Activated T-helper 2 cell treated with anti-CD3 and anti-CD28 coated beads, Interferon-gamma antibody, Interleukin-2, Interleukin-4, amounts not matched to agents 10 μg/mL and 5 μg/mL and 100 μg/mL, durations not matched to agents 14 hours and 24 hours and 36 hours (primary cell): Measurements from ENCODE around the gene MAP2K1. TPM values are rescaled to one million over a fixed set of nuclear protein-coding genes. Genes with fewer than 3 reads are reported as not detected.
A peak's percentile ranks its signal among the peaks of the same experiment; 100 is the strongest.

Source experiments
- DNase-seq: peaks from one replicate; pipeline ENCODE4 v3.0.0; 2021; ENCODE audit warnings: low spot score
- H3K27ac Mint-ChIP-seq: one replicate; pipeline ENCODE4 v1.8.0; 2021; ENCODE audit warnings: mixed read lengths
- H3K27me3 Mint-ChIP-seq: one replicate; pipeline ENCODE4 v1.8.0; 2021; ENCODE audit warnings: low read depth, mixed read lengths
- H3K36me3 Mint-ChIP-seq: one replicate; pipeline ENCODE4 v1.8.0; 2021; ENCODE audit warnings: low read depth, mixed read lengths
- H3K4me1 Mint-ChIP-seq: one replicate; pipeline ENCODE4 v1.8.0; 2021; ENCODE audit warnings: low read depth, mixed read lengths
- H3K4me3 Mint-ChIP-seq: one replicate; pipeline ENCODE4 v1.8.0; 2021; ENCODE audit warnings: low read depth, mild to moderate bottlenecking, moderate library complexity, mixed read lengths
- H3K9me3 Mint-ChIP-seq: one replicate; pipeline ENCODE4 v1.8.0; 2021; ENCODE audit warnings: mixed read lengths
- intact Hi-C: fragments of 100-400 bp; cut with micrococcal nuclease; formaldehyde crosslinking; loops from one replicate; pipeline ENCODE4 v1.15.1; 2023
- total RNA-seq: library from RNA; stranded (reverse); gene quantifications from 2 replicates; pipeline ENCODE4 v1.2.3, GENCODE V29; 2022

MAP2K1 gene
- total RNA-seq, 1 donor from 2014 or later: 111 TPM

DNA sequence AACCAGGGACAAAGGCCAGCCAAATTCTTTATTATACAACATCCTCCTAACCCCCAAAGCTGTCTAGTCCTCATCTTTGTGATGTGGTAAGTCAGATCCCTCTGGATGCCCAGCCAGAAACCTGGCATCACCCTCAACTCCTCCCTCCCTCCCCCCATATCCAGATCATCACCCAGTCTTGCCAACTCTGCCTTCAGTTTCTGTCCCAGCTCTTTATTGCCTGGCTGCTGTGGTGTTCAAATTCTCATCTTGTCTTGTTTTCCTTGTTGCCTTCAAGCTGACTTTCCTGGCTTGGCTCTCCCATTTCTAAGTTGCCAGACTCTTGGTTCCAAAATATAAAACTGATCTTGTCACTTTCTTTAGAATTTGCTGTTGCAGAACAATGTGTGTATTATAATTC is 28.6 kb downstream of the MAP2K1 start:
- H3K4me1 Mint-ChIP-seq: peaks cover 52% of the 10 kb centered on the region
- DNase-seq: no peak
- H3K27me3 Mint-ChIP-seq: no peaks in the 10 kb centered on the region
- no peak overlapping the region for H3K4me3 Mint-ChIP-seq
- peaks cover 23% of the 10 kb centered on the region for H3K9me3 Mint-ChIP-seq
- no peak overlapping the region for H3K27ac Mint-ChIP-seq
- intact Hi-C loops: no loop called here
- peaks cover 46% of the 10 kb centered on the region for H3K36me3 Mint-ChIP-seq

GRCh38 chr15:66417736-66418135 is 31.0 kb downstream of the MAP2K1 start:
- DNase-seq: no peak
- H3K9me3 Mint-ChIP-seq: peaks cover 23% of the 10 kb centered on the region
- peaks cover 43% of the 10 kb centered on the region for H3K4me1 Mint-ChIP-seq
- intact Hi-C loops: no loop called here
- H3K27ac Mint-ChIP-seq: no peak overlapping the region
- H3K36me3 Mint-ChIP-seq: peaks cover 48% of the 10 kb centered on the region
- H3K27me3 Mint-ChIP-seq: no peaks in the 10 kb centered on the region
- H3K4me3 Mint-ChIP-seq: no peak overlapping the region

DNA sequence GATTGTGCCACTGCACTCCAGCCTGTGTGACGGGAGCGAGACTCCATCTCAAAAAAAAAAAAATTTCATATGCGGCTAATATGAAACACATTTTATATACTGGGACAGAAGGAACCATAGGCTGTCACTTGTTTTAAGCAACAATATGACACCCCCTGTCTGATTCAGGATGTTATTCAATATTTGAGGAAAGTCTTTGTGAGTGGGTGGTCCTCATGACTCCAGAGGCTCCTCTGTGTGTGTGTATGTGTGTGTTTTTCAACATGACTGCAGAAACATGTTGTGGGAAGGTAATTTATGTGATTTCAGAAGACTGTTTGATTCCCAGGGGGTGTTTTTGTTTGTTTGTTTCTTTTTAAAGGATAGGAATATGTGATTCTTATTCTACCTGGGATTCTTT is 32.8 kb downstream of the MAP2K1 start:
- Mint-ChIP-seq H3K36me3 (peaks cover 42% of the 10 kb centered on the region), H3K27ac (no peak overlapping the region), H3K27me3 (no peaks in the 10 kb centered on the region), H3K4me3 (no peak overlapping the region), H3K9me3 (peaks cover 12% of the 10 kb centered on the region), H3K4me1 (peaks cover 40% of the 10 kb centered on the region)
- no peak for DNase-seq
- intact Hi-C loops: no loop called here

DNA sequence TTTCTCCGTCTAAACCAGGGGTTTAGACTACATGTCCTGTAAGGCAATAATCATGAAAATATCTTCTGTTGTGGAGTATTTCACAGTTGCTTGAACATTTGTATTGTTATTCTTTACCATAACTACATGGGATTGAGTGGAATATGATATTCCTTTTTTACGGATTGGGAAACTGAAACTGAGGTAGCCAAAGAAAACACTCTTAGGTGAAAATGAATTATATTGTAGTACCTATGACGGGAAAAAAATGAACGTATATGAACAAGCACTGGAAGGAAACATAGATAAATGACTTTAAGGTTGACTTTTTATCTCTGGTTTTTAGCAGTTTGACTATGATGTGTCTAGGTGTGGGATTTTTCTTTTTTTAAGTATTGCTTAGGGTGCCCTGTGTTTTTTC is 35.6 kb downstream of the MAP2K1 start:
- peaks cover 40% of the 10 kb centered on the region for H3K4me1 Mint-ChIP-seq
- no peak overlapping the region for H3K27ac Mint-ChIP-seq
- no peak for DNase-seq
- H3K27me3 Mint-ChIP-seq: no peaks in the 10 kb centered on the region
- peaks cover 41% of the 10 kb centered on the region for H3K36me3 Mint-ChIP-seq
- intact Hi-C loops: no loop called here
- no peaks in the 10 kb centered on the region for H3K9me3 Mint-ChIP-seq
- H3K4me3 Mint-ChIP-seq: no peak overlapping the region

DNA sequence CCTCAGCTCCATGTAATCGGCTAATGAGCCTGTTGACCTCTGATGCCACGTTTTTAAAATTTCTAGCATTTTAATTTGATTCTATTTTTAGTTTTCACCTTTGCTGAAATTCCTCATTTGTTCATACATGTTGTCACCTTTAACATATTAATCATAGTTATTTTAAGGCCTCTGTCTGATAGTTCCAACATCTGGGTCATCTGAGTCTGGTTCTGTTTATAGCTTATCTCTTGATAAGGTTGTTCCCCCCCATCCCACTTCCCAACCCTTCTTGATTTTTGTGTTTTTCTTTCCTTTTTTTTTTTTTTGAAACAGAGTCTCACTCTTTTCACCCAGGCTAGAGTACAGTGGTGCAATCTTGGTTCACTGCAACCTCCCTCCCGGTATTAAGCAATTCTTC is 36.4 kb downstream of the MAP2K1 start:
- no peaks in the 10 kb centered on the region for H3K27me3 Mint-ChIP-seq
- peaks cover 41% of the 10 kb centered on the region for H3K36me3 Mint-ChIP-seq
- H3K27ac Mint-ChIP-seq: no peak overlapping the region
- no peak overlapping the region for H3K4me3 Mint-ChIP-seq
- H3K9me3 Mint-ChIP-seq: no peaks in the 10 kb centered on the region
- intact Hi-C loops: no loop called here
- no peak for DNase-seq
- H3K4me1 Mint-ChIP-seq: peaks cover 33% of the 10 kb centered on the region

DNA sequence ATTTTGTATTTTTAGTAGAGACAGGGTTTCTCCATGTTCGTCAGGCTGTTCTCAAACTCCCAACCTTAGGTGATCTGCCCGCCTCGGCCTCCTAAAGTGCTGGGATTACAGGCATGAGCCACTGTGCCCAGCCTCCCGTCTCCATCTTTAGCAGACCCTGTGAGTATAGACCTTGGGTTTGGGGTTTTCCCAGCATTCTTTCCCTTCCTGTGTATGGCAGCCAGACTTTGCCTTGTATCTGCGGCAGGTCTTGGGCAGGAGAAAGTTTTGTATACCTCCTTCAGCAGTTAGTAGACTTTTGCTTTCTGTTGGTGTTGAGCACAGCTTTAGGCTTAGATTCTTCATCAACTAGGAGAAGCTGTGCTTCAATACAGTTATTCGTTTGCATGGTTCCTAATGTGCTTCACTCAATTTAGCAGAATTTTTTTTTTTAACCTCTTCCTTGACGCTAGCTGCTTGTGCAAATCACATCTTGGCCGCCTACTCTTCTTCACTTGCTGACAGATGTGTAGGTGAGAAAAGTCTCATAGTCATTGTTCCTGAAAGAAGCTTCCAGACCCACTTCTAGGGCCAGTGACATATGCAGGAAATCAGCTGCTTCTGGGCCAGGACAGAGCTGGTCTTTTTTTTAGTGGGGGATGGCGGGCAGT is 38.4 kb downstream of the MAP2K1 start:
- no peak for DNase-seq
- Mint-ChIP-seq H3K9me3 (no peaks in the 10 kb centered on the region), H3K4me1 (peaks cover 36% of the 10 kb centered on the region), H3K27me3 (no peaks in the 10 kb centered on the region), H3K36me3 (peaks cover 52% of the 10 kb centered on the region), H3K27ac (peak overlapping the region; percentile 34), H3K4me3 (no peak overlapping the region)
- intact Hi-C loops: no loop called here

- Mint-ChIP-seq H3K27me3 (no peaks in the 10 kb centered on the region), H3K27ac (peak overlapping the region; percentile 58), H3K4me1 (peaks cover 43% of the 10 kb centered on the region), H3K9me3 (no peaks in the 10 kb centered on the region), H3K4me3 (no peak overlapping the region), H3K36me3 (peaks cover 54% of the 10 kb centered on the region)
- intact Hi-C loops: no loop called here
- DNase-seq: no peak
These were observed 39.1 kb downstream of the MAP2K1 start for GRCh38 chr15:66425837-66426236.

DNA sequence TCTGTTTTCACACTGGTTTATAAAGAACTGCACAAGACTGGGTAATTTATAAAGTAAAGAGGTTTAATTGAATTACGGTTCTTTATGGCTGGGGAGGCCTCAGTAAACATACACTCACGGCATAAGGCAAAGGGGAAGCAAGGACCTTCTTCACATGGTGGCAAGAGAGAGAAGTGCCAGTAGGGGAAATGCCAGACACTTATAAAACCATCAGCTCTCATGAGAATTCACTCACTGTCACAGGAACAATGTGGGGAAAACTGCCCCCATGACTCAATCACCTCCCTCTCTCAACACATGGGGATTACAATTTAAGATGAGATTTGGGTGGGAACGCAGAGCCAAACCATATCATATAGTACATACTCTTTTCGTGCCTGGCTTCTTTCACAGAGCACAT is 42.4 kb downstream of the MAP2K1 start:
- intact Hi-C loops: no loop called here
- Mint-ChIP-seq H3K27ac (no peak overlapping the region), H3K36me3 (peaks cover 38% of the 10 kb centered on the region), H3K4me3 (no peak overlapping the region), H3K27me3 (no peaks in the 10 kb centered on the region), H3K4me1 (peaks cover 49% of the 10 kb centered on the region), H3K9me3 (no peaks in the 10 kb centered on the region)
- DNase-seq: no peak

DNA sequence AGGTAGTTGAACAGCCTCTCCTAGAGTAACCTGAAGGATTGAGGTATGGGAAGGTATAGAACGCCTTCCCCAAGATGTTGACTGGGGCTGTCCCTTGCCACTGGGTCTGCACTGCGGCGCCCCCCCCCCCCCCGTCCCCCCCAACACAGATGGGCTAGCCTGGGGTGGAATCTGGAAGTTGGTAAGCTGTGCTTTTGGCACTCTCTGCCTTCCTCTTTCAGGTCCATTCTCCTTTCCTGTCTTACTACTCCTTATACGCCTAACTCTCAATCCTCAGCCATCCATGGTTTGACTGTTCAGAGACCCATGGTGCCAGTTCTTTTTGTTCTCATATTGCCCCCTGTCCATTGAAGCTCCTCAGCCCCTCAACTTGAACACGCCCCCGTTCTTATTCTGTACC is 42.8 kb downstream of the MAP2K1 start:
- intact Hi-C loops: no loop called here
- H3K4me1 Mint-ChIP-seq: peaks cover 49% of the 10 kb centered on the region
- no peaks in the 10 kb centered on the region for H3K27me3 Mint-ChIP-seq
- no peak overlapping the region for H3K27ac Mint-ChIP-seq
- H3K4me3 Mint-ChIP-seq: no peak overlapping the region
- H3K36me3 Mint-ChIP-seq: peaks cover 34% of the 10 kb centered on the region
- no peak for DNase-seq
- H3K9me3 Mint-ChIP-seq: no peaks in the 10 kb centered on the region

DNA sequence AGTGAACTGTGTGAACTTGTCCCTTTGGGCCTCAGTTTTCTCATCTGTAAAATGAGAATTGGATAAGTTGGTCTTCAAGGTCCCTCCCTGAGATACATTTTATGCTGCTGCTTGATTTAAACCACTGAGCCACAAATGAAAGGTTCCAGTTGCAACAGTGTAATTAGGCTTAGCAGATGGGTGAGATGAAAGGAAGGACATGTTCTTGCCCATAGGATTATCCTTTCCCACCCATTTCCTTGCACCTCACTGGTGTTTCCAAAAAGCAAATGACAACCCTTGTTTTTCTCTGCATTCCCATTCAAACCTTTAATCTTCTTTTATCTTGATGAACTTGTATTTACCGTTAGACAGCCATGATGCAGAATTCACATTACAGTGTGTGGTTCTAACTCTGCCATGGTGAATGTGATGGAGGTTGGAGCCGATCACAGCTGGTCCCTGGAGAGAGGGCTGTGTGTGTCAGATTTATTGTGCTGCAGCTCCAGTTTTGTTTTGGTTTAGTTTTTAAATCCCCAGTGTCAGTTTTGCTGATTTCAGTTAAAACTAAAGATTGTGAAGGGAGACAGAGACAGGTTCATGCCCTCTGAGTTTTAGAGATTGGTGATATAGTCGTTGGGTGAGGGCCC is 44.0 kb downstream of the MAP2K1 start:
- Mint-ChIP-seq H3K9me3 (no peaks in the 10 kb centered on the region), H3K27ac (no peak overlapping the region), H3K4me3 (no peak overlapping the region), H3K36me3 (peaks cover 31% of the 10 kb centered on the region), H3K4me1 (peaks cover 40% of the 10 kb centered on the region), H3K27me3 (no peaks in the 10 kb centered on the region)
- no peak for DNase-seq
- intact Hi-C loops: no loop called here

DNA sequence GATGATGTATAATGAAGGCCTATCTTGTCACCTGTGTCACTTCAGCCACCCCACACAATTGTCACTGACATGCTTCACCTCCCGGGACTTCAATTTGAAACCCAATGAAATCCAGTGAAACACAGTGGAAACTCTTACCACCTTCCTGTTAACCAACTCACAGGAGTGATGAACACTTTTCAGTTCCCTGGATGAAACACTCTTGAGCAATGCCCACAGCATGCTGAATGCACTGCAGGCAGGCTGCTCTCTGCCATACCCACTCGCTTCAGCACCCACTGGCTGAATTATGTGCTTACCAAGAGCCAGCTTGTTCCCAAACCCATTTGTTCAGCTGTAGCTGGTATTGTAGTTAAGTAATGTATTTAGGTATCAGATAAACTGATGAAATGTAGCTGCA is 47.0 kb downstream of the MAP2K1 start:
- intact Hi-C loops: no loop called here
- no peak for DNase-seq
- Mint-ChIP-seq H3K4me3 (no peak overlapping the region), H3K4me1 (peaks cover 34% of the 10 kb centered on the region), H3K36me3 (peaks cover 48% of the 10 kb centered on the region), H3K27me3 (no peaks in the 10 kb centered on the region), H3K27ac (no peak overlapping the region), H3K9me3 (no peaks in the 10 kb centered on the region)

- intact Hi-C loops: no loop called here
- Mint-ChIP-seq H3K4me3 (no peak overlapping the region), H3K36me3 (peaks cover 79% of the 10 kb centered on the region), H3K4me1 (peaks cover 4% of the 10 kb centered on the region), H3K27ac (no peak overlapping the region), H3K27me3 (no peaks in the 10 kb centered on the region), H3K9me3 (no peaks in the 10 kb centered on the region)
- DNase-seq: no peak
These were observed 53.8 kb downstream of the MAP2K1 start for GRCh38 chr15:66440501-66440900.

DNA sequence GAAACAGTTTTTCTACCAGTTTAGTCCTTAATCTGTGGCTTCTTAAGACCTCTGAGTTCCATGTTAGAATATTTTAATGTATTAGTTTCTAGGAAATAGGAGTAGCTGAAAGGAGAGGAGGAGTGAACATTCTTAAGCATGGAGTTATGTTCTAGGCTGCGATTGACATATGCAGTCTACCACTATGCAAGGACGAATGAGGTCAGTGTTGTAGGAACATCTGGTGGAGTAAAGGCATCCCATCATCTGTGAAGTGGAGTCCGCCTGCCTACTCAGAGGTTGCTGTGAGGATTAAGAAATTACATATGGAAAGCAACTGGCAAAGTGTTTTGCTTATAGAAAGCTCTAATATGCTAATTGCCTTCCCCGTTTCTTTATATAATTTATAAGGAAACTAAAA is 65.7 kb downstream of the MAP2K1 start:
- H3K4me1 Mint-ChIP-seq: no peaks in the 10 kb centered on the region
- peaks cover 4% of the 10 kb centered on the region for H3K9me3 Mint-ChIP-seq
- H3K36me3 Mint-ChIP-seq: peaks cover 51% of the 10 kb centered on the region
- DNase-seq: no peak
- intact Hi-C loops: no loop called here
- H3K27me3 Mint-ChIP-seq: no peaks in the 10 kb centered on the region
- no peak overlapping the region for H3K27ac Mint-ChIP-seq
- no peak overlapping the region for H3K4me3 Mint-ChIP-seq
